Peyer's patch (tissue), 4 donors: ENCODE results near the gene FAM228B. TPM values are rescaled to one million over a fixed set of nuclear protein-coding genes. Genes with fewer than 3 reads are reported as not detected.

Experiments used
- DNase-seq, 3 donors: peaks; one replicate each; pipeline ENCODE4 v3.0.0-alpha.2; 2017 to 2019
- H3K27ac ChIP-seq, 4 donors: fragments of 200-600 bp; sonication (generic); one replicate each; pipeline ENCODE4 v1.5.1; 2016 to 2019
- H3K27me3 ChIP-seq, 2 donors: fragments of 200-600 bp; sonication (generic); one replicate each; pipeline ENCODE4 v1.5.1; 2019
- H3K36me3 ChIP-seq, 3 donors: fragments of 200-600 bp; sonication (generic); one replicate each; pipeline ENCODE4 v1.5.1; 2016 to 2019
- H3K4me1 ChIP-seq, 4 donors: fragments of 200-600 bp; sonication (generic); one replicate each; pipeline ENCODE4 v1.5.1; 2016 to 2019
- H3K4me3 ChIP-seq, 4 donors: fragments of 200-600 bp; sonication (generic); 1 replicate in 3 of 4; 2 replicates in 1 of 4; pipeline ENCODE4 v1.5.1; 2016 to 2019; ENCODE audit warnings: mild to moderate bottlenecking in 1 of 4
- H3K9me3 ChIP-seq, 4 donors: fragments of 200-600 bp; sonication (generic); one replicate each; pipeline ENCODE4 v1.5.1; 2016 to 2019; ENCODE audit warnings: mild to moderate bottlenecking in 1 of 4
- CTCF ChIP-seq, 6 experiments: fragments of 450-650 bp in 4 of 6; fragments of 200-600 bp in 2 of 6; sonication (generic) in 1 of 6; IDR thresholded peaks; one replicate each; pipeline ENCODE4 v1.5.1; 2017 to 2019; ENCODE audit warnings: antibody characterized with exemption in 6 of 6, mild to moderate bottlenecking in 3 of 6, moderate library complexity in 1 of 6
- POLR2A ChIP-seq, 2 donors: fragments of 450-650 bp; IDR thresholded peaks; one replicate each; pipeline ENCODE4 v1.5.1; 2017; ENCODE audit warnings: antibody characterized with exemption in 2 of 2, mild to moderate bottlenecking in 2 of 2, moderate library complexity in 2 of 2
- total RNA-seq, 4 donors: library from RNA; depleted of rRNA; stranded (reverse); fragments of >200 nt; gene quantifications; one replicate each; pipeline ENCODE4 v1.1.0, GENCODE V29; 2016

The FAM228B gene
- total RNA-seq, 4 donors from 2014 or later, result 6.0 to 35.5 (median 9.1) TPM

DNA sequence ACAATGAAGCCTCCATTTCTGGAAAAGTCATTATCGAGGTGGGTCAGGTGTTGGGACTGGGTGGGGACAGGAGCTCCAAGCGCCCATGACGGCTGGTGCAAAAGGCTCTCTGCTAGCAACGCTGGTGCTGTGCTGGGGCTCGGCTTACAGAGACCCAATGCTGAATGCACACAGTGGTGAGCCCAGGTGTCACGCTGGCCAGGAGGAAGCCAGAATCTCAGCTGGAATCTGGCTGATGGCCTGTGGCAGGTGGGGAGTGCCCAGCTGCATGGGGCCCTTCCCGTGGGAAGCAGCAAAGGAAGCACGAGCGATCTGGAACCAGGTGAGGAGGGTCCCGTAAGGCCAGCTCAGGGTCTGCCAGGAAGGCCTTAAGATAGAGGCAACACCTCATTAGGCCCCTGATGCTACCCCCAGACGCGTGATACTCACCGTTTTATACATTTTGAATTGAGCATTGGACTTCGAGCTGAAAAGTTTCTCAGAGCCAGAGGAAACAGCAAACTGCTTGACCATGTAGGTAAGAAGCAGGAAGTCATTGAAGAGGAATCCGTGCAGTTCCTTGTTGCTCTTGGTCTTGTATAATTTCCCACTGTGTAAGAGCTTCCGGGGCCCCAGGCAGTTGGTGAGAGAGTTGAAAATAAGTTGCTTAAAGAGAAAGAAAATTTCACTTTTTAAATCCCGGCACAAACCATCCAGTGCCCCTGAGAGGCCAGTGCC lies 86.3 kb downstream of the FAM228B start:
- H3K4me1 ChIP-seq, result no peaks in the 10 kb centered on the region
- no peak overlapping the region for H3K27ac ChIP-seq
- no peak overlapping the region for H3K4me3 ChIP-seq
- peaks cover 0 to 87% (median 0%) of the 10 kb centered on the region in 3 donors for H3K36me3 ChIP-seq
- no peaks in the 10 kb centered on the region for H3K9me3 ChIP-seq
- no peak for DNase-seq
- TF ChIP-seq POLR2A (IDR thresholded peaks at IDR 0.05), result no peak
- TF ChIP-seq CTCF (IDR thresholded peaks at IDR 0.05), result no peak
- no peaks in the 10 kb centered on the region for H3K27me3 ChIP-seq

- no peak overlapping the region for H3K27ac ChIP-seq
- no peak for DNase-seq
- H3K27me3 ChIP-seq, result no peaks in the 10 kb centered on the region
- H3K4me1 ChIP-seq, result peaks cover 0 to under 1% (median 0%) of the 10 kb centered on the region in 4 donors
- no peaks in the 10 kb centered on the region for H3K9me3 ChIP-seq
- TF ChIP-seq POLR2A (IDR thresholded peaks at IDR 0.05) (no peak), CTCF (IDR thresholded peaks at IDR 0.05) (no peak)
- H3K4me3 ChIP-seq, result no peak overlapping the region
- peaks cover 0 to 87% (median 0%) of the 10 kb centered on the region in 3 donors for H3K36me3 ChIP-seq
Measured at GRCh38 chr2:24210106-24210455, 86.8 kb downstream of the FAM228B start.

GRCh38 chr2:24210723-24211122 lies 87.5 kb downstream of the FAM228B start:
- H3K27me3 ChIP-seq, result no peaks in the 10 kb centered on the region
- no peak overlapping the region for H3K4me3 ChIP-seq
- H3K36me3 ChIP-seq, result peaks cover 0 to 87% (median 0%) of the 10 kb centered on the region in 3 donors
- no peak overlapping the region for H3K27ac ChIP-seq
- TF ChIP-seq CTCF (IDR thresholded peaks at IDR 0.05) (no peak), POLR2A (IDR thresholded peaks at IDR 0.05) (no peak)
- DNase-seq, result no peak
- peaks cover 0 to 4% (median 0%) of the 10 kb centered on the region in 4 donors for H3K4me1 ChIP-seq
- H3K9me3 ChIP-seq, result no peaks in the 10 kb centered on the region

GRCh38 chr2:24211408-24211807 lies 88.1 kb downstream of the FAM228B start:
- no peak overlapping the region for H3K27ac ChIP-seq
- peaks cover 0 to 87% (median 0%) of the 10 kb centered on the region in 3 donors for H3K36me3 ChIP-seq
- DNase-seq, result no peak
- TF ChIP-seq CTCF (IDR thresholded peaks at IDR 0.05) (no peak), POLR2A (IDR thresholded peaks at IDR 0.05) (no peak)
- H3K4me3 ChIP-seq, result no peak overlapping the region
- H3K9me3 ChIP-seq, result no peaks in the 10 kb centered on the region
- H3K27me3 ChIP-seq, result no peaks in the 10 kb centered on the region
- peaks cover 0 to 4% (median 0%) of the 10 kb centered on the region in 4 donors for H3K4me1 ChIP-seq

- H3K4me3 ChIP-seq, result no peak overlapping the region
- DNase-seq, result no peak
- peaks cover 0 to 4% (median 0%) of the 10 kb centered on the region in 4 donors for H3K4me1 ChIP-seq
- no peaks in the 10 kb centered on the region for H3K27me3 ChIP-seq
- peaks cover 0 to 75% (median 0%) of the 10 kb centered on the region in 3 donors for H3K36me3 ChIP-seq
- H3K9me3 ChIP-seq, result no peaks in the 10 kb centered on the region
- no peak for TF ChIP-seq POLR2A (IDR thresholded peaks at IDR 0.05)
- no peak for TF ChIP-seq CTCF (IDR thresholded peaks at IDR 0.05)
- H3K27ac ChIP-seq, result no peak overlapping the region
Measured at GRCh38 chr2:24214880-24215279, 91.6 kb downstream of the FAM228B start.

Other genes starting within 250 kb of the FAM228B start
- 10 to 100 TPM; 41.9 to 71.0 (median 53.1) TPM for gene ATAD2B, start 196.3 kb upstream of the FAM228B start, total RNA-seq
- gene UBXN2A, start 183.0 kb upstream of the FAM228B start, total RNA-seq, result 10 to 100 TPM; 11.7 to 20.4 (median 15.8) TPM
- gene MFSD2B, start 113.4 kb upstream of the FAM228B start, total RNA-seq, result not detected
- gene WDCP, start 76.1 kb upstream of the FAM228B start, total RNA-seq, result 1 to 10 TPM; 3.3 to 5.8 (median 3.7) TPM
- gene FKBP1B, start 73.7 kb upstream of the FAM228B start, total RNA-seq, result 10 to 100 TPM in 2 of 4 donors, 1 to 10 TPM in 2; 6.7 to 16.3 (median 10.9) TPM
- 100 to 1,000 TPM in 2 of 4 donors, 10 to 100 TPM in 2; 75.9 to 138 (median 91.9) TPM for gene SF3B6, start 47.1 kb upstream of the FAM228B start, total RNA-seq
- 100 to 1,000 TPM in 3 of 4 donors, 10 to 100 TPM in 1; 87.5 to 371 (median 241) TPM for gene TP53I3, start 38.6 kb upstream of the FAM228B start, total RNA-seq
- gene PFN4, start 135 bp upstream of the FAM228B start, total RNA-seq, result not detected
- gene FAM228A, start 51.6 kb downstream of the FAM228B start, total RNA-seq, result under 1 TPM in 1 of 4 donors, not detected in 3; 0.54 TPM
- gene ITSN2, start 237.1 kb downstream of the FAM228B start, total RNA-seq, result 100 to 1,000 TPM in 1 of 4 donors, 10 to 100 TPM in 3; 35.6 to 112 (median 46.4) TPM